H1 (cell line): Measurements from ENCODE around the gene CEP70. TPM values are rescaled to one million over a fixed set of nuclear protein-coding genes. Genes with fewer than 3 reads are reported as not detected.

Experiments
- NRF1 ChIP-seq: IDR thresholded peaks from 2 replicates; pipeline ENCODE4 v1.6.1; 2011; ENCODE audit warnings: mild to moderate bottlenecking, low read depth, low read length, improper control_type of control experiment
- POLR2A ChIP-seq, 2 experiments: IDR thresholded peaks; 1 replicate in 1 of 2; 2 replicates in 1 of 2; pipeline ENCODE4 v1.6.1; 2011; ENCODE audit warnings: low read depth in 2 of 2, low read length in 2 of 2, mild to moderate bottlenecking in 2 of 2; ENCODE audit errors: control extremely low read depth in 1 of 2
- RBBP5 ChIP-seq: IDR thresholded peaks from 2 replicates; pipeline ENCODE4 v1.7.1; 2012; ENCODE audit warnings: low read depth, mild to moderate bottlenecking, inconsistent platforms, low read length, moderate library complexity, borderline replicate concordance
- SIX5 ChIP-seq: IDR thresholded peaks from 2 replicates; pipeline ENCODE4 v1.6.1; 2011; ENCODE audit warnings: mild to moderate bottlenecking, low read depth, low read length
- TEAD4 ChIP-seq: IDR thresholded peaks from 2 replicates; pipeline ENCODE4 v1.6.1; 2012; ENCODE audit warnings: low read depth, low read length, inconsistent platforms, mixed read lengths
- polyA plus RNA-seq, 7 experiments: library from polyadenylated mRNA; depleted of rRNA in 3 of 7; stranded (reverse) in 5 of 7; unstranded in 2 of 7; fragments of >200 nt in 5 of 7; fragments of 200-250 nt in 2 of 7; gene quantifications; 1 replicate in 5 of 7; 2 replicates in 1 of 7; 4 replicates in 1 of 7; pipeline versions ENCODE4 v1.2.1 to v1.2.3, GENCODE V29; 2011 to 2013; ENCODE audit warnings: missing spikeins in 2 of 7, mixed read lengths in 2 of 7
- total RNA-seq: library from RNA; stranded (reverse); fragmentation: NEBNext Ultra II Directional; extraction: Animal tissue kit (Norgen Biotek cat#: 25700); gene quantifications from 2 replicates; pipeline ENCODE4 v1.2.1, GENCODE V29; 2021
- TF ChIP-seq, protein P1 (sequence below): fragments of 300-600 bp; sonication (generic); IDR thresholded peaks from 2 replicates; pipeline ENCODE4 v1.7.1; 2012; ENCODE audit warnings: low read length, moderate library complexity, mild to moderate bottlenecking, inconsistent platforms; ENCODE audit not compliant: insufficient replicate concordance
- TF ChIP-seq, protein P2 (sequence below): IDR thresholded peaks from 2 replicates; pipeline ENCODE4 v1.6.1; 2012; ENCODE audit warnings: inconsistent platforms

The CEP70 gene
- total and polyA plus RNA-seq, 2 of the 8 experiments (the other 6 are each of a cell fraction or from before 2014, with no cell fraction given) = 3.9 to 26.2 TPM

DNA sequence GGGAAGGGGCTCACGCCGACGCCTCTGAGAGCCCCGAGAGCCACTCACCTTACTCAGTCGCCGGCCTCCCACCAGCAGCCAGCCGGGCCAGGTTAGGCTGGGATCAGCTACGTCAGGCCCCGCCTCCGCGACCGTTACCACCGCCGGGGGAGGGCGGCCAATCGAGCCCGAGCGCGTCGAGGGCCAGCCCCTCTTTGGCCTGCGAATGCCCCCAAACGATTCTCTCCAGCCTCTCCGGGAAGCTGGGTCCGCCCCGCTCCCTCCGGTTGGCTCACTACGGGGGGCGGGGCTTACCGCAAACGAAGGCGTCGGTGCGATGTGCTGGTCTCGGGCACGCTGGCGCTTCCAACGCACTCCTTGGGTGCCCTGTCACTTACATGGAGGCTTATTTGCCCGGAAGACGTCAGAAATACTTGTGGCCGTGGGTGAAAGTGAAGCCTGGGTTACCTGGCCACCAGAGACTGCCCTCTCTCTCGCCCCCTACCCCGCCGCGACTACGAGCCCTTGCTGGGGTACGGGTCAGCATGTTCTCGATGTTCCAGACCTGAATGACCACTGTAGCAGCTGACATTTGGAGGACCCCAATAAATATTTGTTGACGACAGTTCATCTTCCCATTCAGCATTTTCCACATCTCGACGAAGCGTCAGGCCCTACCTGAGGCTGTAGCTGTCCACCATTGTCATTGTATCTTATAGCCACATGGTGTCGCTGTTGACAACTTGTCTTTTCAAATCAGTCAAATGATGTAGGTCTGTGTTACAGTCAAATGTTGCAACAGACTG lies at the start of gene CEP70 (continued):
- TF ChIP-seq, protein P1, sequence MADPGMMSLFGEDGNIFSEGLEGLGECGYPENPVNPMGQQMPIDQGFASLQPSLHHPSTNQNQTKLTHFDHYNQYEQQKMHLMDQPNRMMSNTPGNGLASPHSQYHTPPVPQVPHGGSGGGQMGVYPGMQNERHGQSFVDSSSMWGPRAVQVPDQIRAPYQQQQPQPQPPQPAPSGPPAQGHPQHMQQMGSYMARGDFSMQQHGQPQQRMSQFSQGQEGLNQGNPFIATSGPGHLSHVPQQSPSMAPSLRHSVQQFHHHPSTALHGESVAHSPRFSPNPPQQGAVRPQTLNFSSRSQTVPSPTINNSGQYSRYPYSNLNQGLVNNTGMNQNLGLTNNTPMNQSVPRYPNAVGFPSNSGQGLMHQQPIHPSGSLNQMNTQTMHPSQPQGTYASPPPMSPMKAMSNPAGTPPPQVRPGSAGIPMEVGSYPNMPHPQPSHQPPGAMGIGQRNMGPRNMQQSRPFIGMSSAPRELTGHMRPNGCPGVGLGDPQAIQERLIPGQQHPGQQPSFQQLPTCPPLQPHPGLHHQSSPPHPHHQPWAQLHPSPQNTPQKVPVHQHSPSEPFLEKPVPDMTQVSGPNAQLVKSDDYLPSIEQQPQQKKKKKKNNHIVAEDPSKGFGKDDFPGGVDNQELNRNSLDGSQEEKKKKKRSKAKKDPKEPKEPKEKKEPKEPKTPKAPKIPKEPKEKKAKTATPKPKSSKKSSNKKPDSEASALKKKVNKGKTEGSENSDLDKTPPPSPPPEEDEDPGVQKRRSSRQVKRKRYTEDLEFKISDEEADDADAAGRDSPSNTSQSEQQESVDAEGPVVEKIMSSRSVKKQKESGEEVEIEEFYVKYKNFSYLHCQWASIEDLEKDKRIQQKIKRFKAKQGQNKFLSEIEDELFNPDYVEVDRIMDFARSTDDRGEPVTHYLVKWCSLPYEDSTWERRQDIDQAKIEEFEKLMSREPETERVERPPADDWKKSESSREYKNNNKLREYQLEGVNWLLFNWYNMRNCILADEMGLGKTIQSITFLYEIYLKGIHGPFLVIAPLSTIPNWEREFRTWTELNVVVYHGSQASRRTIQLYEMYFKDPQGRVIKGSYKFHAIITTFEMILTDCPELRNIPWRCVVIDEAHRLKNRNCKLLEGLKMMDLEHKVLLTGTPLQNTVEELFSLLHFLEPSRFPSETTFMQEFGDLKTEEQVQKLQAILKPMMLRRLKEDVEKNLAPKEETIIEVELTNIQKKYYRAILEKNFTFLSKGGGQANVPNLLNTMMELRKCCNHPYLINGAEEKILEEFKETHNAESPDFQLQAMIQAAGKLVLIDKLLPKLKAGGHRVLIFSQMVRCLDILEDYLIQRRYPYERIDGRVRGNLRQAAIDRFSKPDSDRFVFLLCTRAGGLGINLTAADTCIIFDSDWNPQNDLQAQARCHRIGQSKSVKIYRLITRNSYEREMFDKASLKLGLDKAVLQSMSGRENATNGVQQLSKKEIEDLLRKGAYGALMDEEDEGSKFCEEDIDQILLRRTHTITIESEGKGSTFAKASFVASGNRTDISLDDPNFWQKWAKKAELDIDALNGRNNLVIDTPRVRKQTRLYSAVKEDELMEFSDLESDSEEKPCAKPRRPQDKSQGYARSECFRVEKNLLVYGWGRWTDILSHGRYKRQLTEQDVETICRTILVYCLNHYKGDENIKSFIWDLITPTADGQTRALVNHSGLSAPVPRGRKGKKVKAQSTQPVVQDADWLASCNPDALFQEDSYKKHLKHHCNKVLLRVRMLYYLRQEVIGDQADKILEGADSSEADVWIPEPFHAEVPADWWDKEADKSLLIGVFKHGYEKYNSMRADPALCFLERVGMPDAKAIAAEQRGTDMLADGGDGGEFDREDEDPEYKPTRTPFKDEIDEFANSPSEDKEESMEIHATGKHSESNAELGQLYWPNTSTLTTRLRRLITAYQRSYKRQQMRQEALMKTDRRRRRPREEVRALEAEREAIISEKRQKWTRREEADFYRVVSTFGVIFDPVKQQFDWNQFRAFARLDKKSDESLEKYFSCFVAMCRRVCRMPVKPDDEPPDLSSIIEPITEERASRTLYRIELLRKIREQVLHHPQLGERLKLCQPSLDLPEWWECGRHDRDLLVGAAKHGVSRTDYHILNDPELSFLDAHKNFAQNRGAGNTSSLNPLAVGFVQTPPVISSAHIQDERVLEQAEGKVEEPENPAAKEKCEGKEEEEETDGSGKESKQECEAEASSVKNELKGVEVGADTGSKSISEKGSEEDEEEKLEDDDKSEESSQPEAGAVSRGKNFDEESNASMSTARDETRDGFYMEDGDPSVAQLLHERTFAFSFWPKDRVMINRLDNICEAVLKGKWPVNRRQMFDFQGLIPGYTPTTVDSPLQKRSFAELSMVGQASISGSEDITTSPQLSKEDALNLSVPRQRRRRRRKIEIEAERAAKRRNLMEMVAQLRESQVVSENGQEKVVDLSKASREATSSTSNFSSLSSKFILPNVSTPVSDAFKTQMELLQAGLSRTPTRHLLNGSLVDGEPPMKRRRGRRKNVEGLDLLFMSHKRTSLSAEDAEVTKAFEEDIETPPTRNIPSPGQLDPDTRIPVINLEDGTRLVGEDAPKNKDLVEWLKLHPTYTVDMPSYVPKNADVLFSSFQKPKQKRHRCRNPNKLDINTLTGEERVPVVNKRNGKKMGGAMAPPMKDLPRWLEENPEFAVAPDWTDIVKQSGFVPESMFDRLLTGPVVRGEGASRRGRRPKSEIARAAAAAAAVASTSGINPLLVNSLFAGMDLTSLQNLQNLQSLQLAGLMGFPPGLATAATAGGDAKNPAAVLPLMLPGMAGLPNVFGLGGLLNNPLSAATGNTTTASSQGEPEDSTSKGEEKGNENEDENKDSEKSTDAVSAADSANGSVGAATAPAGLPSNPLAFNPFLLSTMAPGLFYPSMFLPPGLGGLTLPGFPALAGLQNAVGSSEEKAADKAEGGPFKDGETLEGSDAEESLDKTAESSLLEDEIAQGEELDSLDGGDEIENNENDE = no peak
- TF ChIP-seq SIX5 (no peak), RBBP5 (peak; percentile 71), TEAD4 (0 out of 2 replicates have a peak, but pooled peaks have one; percentile 4), NRF1 (no peak), POLR2A (IDR thresholded peaks at IDR 0.05; ENCODE audit: control extremely low read depth in 1 of 2, low read depth in 2 of 2, low read length in 2 of 2) (peak; percentile 54 to 84)
- TF ChIP-seq, protein P2, sequence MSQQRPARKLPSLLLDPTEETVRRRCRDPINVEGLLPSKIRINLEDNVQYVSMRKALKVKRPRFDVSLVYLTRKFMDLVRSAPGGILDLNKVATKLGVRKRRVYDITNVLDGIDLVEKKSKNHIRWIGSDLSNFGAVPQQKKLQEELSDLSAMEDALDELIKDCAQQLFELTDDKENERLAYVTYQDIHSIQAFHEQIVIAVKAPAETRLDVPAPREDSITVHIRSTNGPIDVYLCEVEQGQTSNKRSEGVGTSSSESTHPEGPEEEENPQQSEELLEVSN = peak; percentile 87
